Measurements from ENCODE around the gene CTNNBL1.

- TF ChIP-seq CTCF (IDR thresholded peaks at IDR 0.05) = no peak
- no peak for TF ChIP-seq ZFX (IDR thresholded peaks at IDR 0.05; ENCODE audit: borderline replicate concordance)
Observed at GRCh38 chr20:37904008-37904642, 210.3 kb downstream of the CTNNBL1 start.
